ENCODE measurements around the gene KIF15. TPM values are rescaled to one million over a fixed set of nuclear protein-coding genes. Genes with fewer than 3 reads are reported as not detected.
A peak's percentile ranks its signal among the peaks of the same experiment; 100 is the strongest.
"Not testable (repeated sequence)": the region's sequence is repeated elsewhere in the genome, so short reads cannot be mapped to it uniquely, and the experiment has no call there.

KIF15 gene
- total and polyA plus RNA-seq, 10 donors, result 0.74 to 5.2 (median 3.1) TPM

GRCh38 chr3:44802011-44802410, 40.4 kb downstream of the KIF15 start:
- Histone ChIP-seq H3K4me1 (no peaks in the 10 kb centered on the region), H3K4me3 (no peak overlapping the region), H3K36me3 (peaks cover 0 to 42% (median 0%) of the 10 kb centered on the region in 6 donors), H3K27ac (peak overlapping the region in 1 of 8 donors; percentile 10), H3K9me3 (no peaks in the 10 kb centered on the region), H3K27me3 (replicated peaks in 1 of 7) (no peaks in the 10 kb centered on the region)
- intact Hi-C loops (cut with DNase I; ENCODE audit: low total_unique reads), result no loop called here
- TF ChIP-seq CTCF (IDR thresholded peaks at IDR 0.05 in 8 of 11, conservative IDR thresholded peaks at IDR 0.05 in 3 of 11) (no peak), POLR2AphosphoS5 (IDR thresholded peaks at IDR 0.05) (no peak), POLR2A (IDR thresholded peaks at IDR 0.05) (no peak)
- 42 to 78% (median 56%) methylated on average over 2 of the region's 2 CpGs for WGBS, 5 donors
- no peak for DNase-seq

GRCh38 chr3:44803298-44803697, 41.7 kb downstream of the KIF15 start:
- Histone ChIP-seq H3K27ac (no peak overlapping the region), H3K4me1 (no peaks in the 10 kb centered on the region), H3K9me3 (no peaks in the 10 kb centered on the region), H3K4me3 (no peak overlapping the region), H3K27me3 (replicated peaks in 1 of 7) (no peaks in the 10 kb centered on the region), H3K36me3 (peaks cover 0 to 38% (median 0%) of the 10 kb centered on the region in 6 donors)
- 95 to 97% (median 96%) methylated on average over 2 of the region's 2 CpGs for WGBS, 5 donors
- DNase-seq, result no peak
- intact Hi-C loops (cut with DNase I; ENCODE audit: low total_unique reads), result no loop called here
- no peak for TF ChIP-seq POLR2AphosphoS5 (IDR thresholded peaks at IDR 0.05)
- no peak for TF ChIP-seq POLR2A (IDR thresholded peaks at IDR 0.05)
- no peak for TF ChIP-seq CTCF (IDR thresholded peaks at IDR 0.05 in 8 of 11, conservative IDR thresholded peaks at IDR 0.05 in 3 of 11)

GRCh38 chr3:44805960-44806359, 44.4 kb downstream of the KIF15 start:
- 90 to 99% (median 96%) methylated on average over 2 of the region's 2 CpGs for WGBS, 5 donors
- H3K27ac ChIP-seq, result no peak overlapping the region
- intact Hi-C loops (cut with DNase I; ENCODE audit: low total_unique reads), result no loop called here
- no peak for DNase-seq
- H3K36me3 ChIP-seq, result peaks cover 0 to 38% (median 0%) of the 10 kb centered on the region in 6 donors
- no peaks in the 10 kb centered on the region for H3K27me3 ChIP-seq (replicated peaks in 1 of 7)
- no peaks in the 10 kb centered on the region for H3K9me3 ChIP-seq
- H3K4me1 ChIP-seq, result no peaks in the 10 kb centered on the region
- H3K4me3 ChIP-seq, result no peak overlapping the region
- TF ChIP-seq POLR2AphosphoS5 (IDR thresholded peaks at IDR 0.05) (no peak), POLR2A (IDR thresholded peaks at IDR 0.05) (no peak), CTCF (IDR thresholded peaks at IDR 0.05 in 8 of 11, conservative IDR thresholded peaks at IDR 0.05 in 3 of 11) (no peak)

GRCh38 chr3:44814751-44815150, 53.2 kb downstream of the KIF15 start:
- Histone ChIP-seq H3K27ac (no peak overlapping the region), H3K27me3 (replicated peaks in 1 of 7) (no peaks in the 10 kb centered on the region), H3K4me3 (no peak overlapping the region), H3K36me3 (peaks cover 0 to 53% (median 0%) of the 10 kb centered on the region in 6 donors), H3K4me1 (no peaks in the 10 kb centered on the region), H3K9me3 (peaks cover 0 to 5% (median 0%) of the 10 kb centered on the region in 8 donors)
- intact Hi-C loops (cut with DNase I; ENCODE audit: low total_unique reads), result no loop called here
- TF ChIP-seq POLR2A (IDR thresholded peaks at IDR 0.05) (no peak), CTCF (IDR thresholded peaks at IDR 0.05 in 8 of 11, conservative IDR thresholded peaks at IDR 0.05 in 3 of 11) (no peak), POLR2AphosphoS5 (IDR thresholded peaks at IDR 0.05) (no peak)
- WGBS, 5 donors, result 97 to 98% (median 97%) methylated on average over 6 of the region's 6 CpGs
- no peak for DNase-seq

- H3K27me3 ChIP-seq (replicated peaks in 1 of 7); intact Hi-C loops (cut with DNase I; ENCODE audit: low total_unique reads); H3K4me3 ChIP-seq; DNase-seq; H3K27ac ChIP-seq; H3K4me1 ChIP-seq; H3K9me3 ChIP-seq: not testable (repeated sequence)
- peaks cover 0 to 45% (median 0%) of the 10 kb centered on the region in 6 donors for H3K36me3 ChIP-seq
- 97 to 100% (median 99%) methylated on average over 2 of the region's 2 CpGs for WGBS, 5 donors
Observed at GRCh38 chr3:44816334-44816733, 54.7 kb downstream of the KIF15 start.

- H3K4me1 ChIP-seq; H3K4me3 ChIP-seq; H3K27ac ChIP-seq; H3K9me3 ChIP-seq; intact Hi-C loops (cut with DNase I; ENCODE audit: low total_unique reads); DNase-seq; H3K27me3 ChIP-seq (replicated peaks in 1 of 7): not testable (repeated sequence)
- peaks cover 0 to 19% (median 0%) of the 10 kb centered on the region in 6 donors for H3K36me3 ChIP-seq
- 95 to 100% (median 97%) methylated on average over 12 to 34 of the region's 34 CpGs for WGBS, 5 donors
Observed at GRCh38 chr3:44821206-44821605, 59.6 kb downstream of the KIF15 start.
